HL-60 (cell line): ENCODE results near the gene CYP24A1.

ENCODE experiments used
- DNase-seq, 2 experiments: peaks; one replicate each; pipeline ENCODE4 v3.0.0-alpha.2; 2010 to 2020; ENCODE audit warnings: low read depth in 1 of 2, low spot score in 1 of 2
- H3K27ac ChIP-seq: fragments of 250-450 bp; sonication (Bioruptor Pico); replicated peaks from 2 replicates; pipeline ENCODE4 v1.5.1; 2020; ENCODE audit warnings: mild to moderate bottlenecking, moderate library complexity
- H3K27me3 ChIP-seq: fragments of 250-450 bp; sonication (Bioruptor Pico); 2 replicates; pipeline ENCODE4 v1.5.1; 2021; ENCODE audit warnings: mild to moderate bottlenecking, moderate library complexity; ENCODE audit not compliant: insufficient read depth, poor library complexity, severe bottlenecking
- H3K4me3 ChIP-seq: replicated peaks from 2 replicates; pipeline ENCODE4 v1.5.1; 2011; ENCODE audit warnings: mild to moderate bottlenecking, control low read depth, low read length; ENCODE audit not compliant: insufficient read depth
- CTCF ChIP-seq: IDR thresholded peaks from one replicate; pipeline ENCODE4 v1.5.1; 2011; ENCODE audit warnings: low read length, control low read depth, inconsistent platforms; ENCODE audit not compliant: insufficient read depth
- GABPA ChIP-seq: IDR thresholded peaks from 2 replicates; pipeline ENCODE4 v1.6.1; 2012; ENCODE audit warnings: low read depth
- POLR2AphosphoS5 ChIP-seq: IDR thresholded peaks from 2 replicates; pipeline ENCODE4 v1.6.1; 2012; ENCODE audit warnings: low read depth
- SPI1 ChIP-seq: IDR thresholded peaks from 2 replicates; pipeline ENCODE4 v1.6.1; 2012; ENCODE audit warnings: low read depth, mild to moderate bottlenecking, borderline replicate concordance
- TF ChIP-seq, protein P1 (sequence below): IDR thresholded peaks from 2 replicates; pipeline ENCODE4 v1.6.1; 2012; ENCODE audit warnings: low read depth; ENCODE audit not compliant: insufficient replicate concordance

The CYP24A1 gene

DNA sequence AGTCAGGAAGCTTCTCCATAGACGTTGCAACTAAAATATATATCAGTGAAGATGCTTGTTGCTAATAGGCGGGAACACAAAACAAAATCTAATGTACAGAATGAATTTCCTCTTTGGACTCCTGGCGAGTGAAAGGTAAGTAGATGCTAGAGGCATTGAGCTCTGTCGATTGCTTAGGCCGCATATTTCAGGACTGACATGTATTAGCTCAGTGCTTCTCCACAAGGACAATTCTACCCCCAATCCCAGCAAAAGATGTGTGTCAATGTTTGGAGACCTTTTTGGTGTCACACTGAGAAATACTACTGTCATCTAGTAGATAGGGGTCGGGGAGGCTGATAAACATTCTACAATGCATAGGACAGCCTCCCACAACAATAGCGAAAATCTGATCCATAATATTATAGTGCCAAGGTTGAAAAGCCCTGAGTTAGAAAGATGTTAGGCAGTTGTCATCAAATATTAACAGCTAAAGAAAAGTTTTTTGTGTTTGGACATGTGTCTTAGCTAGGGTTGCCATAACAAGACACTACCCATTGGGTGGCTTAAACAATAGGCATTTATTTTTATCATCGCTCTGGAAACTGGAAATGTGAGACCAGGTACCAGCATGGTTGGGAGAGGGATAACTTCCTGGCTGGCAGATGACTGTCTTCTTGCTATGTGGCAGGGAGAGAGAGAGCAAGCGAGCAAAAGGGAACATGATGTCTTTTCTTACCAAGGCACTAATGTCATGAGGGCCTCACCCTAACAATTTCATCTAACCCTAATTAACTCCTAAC is 55.4 kb downstream of the CYP24A1 start:
- no peak overlapping the region for H3K4me3 ChIP-seq
- no peak for DNase-seq
- TF ChIP-seq CTCF (no peak), POLR2AphosphoS5 (no peak), SPI1 (no peak), GABPA (no peak)
- TF ChIP-seq, protein P1, sequence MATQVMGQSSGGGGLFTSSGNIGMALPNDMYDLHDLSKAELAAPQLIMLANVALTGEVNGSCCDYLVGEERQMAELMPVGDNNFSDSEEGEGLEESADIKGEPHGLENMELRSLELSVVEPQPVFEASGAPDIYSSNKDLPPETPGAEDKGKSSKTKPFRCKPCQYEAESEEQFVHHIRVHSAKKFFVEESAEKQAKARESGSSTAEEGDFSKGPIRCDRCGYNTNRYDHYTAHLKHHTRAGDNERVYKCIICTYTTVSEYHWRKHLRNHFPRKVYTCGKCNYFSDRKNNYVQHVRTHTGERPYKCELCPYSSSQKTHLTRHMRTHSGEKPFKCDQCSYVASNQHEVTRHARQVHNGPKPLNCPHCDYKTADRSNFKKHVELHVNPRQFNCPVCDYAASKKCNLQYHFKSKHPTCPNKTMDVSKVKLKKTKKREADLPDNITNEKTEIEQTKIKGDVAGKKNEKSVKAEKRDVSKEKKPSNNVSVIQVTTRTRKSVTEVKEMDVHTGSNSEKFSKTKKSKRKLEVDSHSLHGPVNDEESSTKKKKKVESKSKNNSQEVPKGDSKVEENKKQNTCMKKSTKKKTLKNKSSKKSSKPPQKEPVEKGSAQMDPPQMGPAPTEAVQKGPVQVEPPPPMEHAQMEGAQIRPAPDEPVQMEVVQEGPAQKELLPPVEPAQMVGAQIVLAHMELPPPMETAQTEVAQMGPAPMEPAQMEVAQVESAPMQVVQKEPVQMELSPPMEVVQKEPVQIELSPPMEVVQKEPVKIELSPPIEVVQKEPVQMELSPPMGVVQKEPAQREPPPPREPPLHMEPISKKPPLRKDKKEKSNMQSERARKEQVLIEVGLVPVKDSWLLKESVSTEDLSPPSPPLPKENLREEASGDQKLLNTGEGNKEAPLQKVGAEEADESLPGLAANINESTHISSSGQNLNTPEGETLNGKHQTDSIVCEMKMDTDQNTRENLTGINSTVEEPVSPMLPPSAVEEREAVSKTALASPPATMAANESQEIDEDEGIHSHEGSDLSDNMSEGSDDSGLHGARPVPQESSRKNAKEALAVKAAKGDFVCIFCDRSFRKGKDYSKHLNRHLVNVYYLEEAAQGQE: no peak
- H3K27ac ChIP-seq: no peak overlapping the region
- no peaks in the 10 kb centered on the region for H3K27me3 ChIP-seq

DNA sequence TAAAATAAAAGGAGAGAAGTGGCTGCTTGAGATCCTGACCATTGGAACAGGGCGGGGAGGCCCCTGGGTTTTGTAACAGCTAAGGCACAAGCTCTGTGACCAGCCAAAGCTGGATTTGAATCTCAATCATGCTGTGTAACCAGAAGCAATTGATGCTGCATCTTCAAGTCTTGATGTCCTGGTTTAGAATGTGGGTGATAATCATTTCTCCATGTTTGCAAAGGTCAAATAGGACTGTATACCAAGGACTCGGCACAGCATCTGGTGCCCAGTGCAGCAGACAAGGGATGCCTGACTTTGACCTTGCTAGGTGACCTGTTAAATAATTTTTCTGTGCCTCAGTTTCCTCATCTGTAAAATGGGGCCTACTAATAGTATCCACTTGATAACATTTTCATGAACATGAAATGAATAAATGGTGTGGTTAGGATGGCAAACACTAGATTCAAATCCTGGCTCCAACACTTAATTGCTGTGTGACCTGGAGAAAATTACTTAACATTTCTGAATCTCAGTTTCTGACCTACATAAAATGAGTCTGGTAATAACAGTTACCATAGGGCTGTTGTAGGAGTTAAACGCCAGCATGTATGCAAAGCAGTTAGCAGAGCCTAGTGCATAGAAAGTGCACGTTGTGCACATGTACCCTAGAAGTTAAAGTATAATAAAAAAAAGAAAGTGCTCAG is 57.1 kb downstream of the CYP24A1 start:
- TF ChIP-seq POLR2AphosphoS5 (no peak), SPI1 (no peak), CTCF (no peak)
- DNase-seq: no peak
- Histone ChIP-seq H3K27ac (no peak overlapping the region), H3K27me3 (no peaks in the 10 kb centered on the region), H3K4me3 (no peak overlapping the region)

GRCh38 chr20:54115172-54115854 is 58.5 kb downstream of the CYP24A1 start:
- Histone ChIP-seq H3K27me3 (no peaks in the 10 kb centered on the region), H3K27ac (no peak overlapping the region), H3K4me3 (no peak overlapping the region)
- DNase-seq: peak in 1 of 2 experiments; percentile 50
- TF ChIP-seq POLR2AphosphoS5 (no peak), GABPA (no peak), SPI1 (peak; percentile 78), CTCF (no peak)
- TF ChIP-seq, protein P1: no peak
